Ishikawa (cell line): ENCODE data around the gene MARS2.
A peak's percentile ranks its signal among the peaks of the same experiment; 100 is the strongest.

Experiments
- CEBPB ChIP-seq: IDR thresholded peaks from 2 replicates; pipeline ENCODE4 v1.6.1; 2012
- CREB1 ChIP-seq: IDR thresholded peaks from 2 replicates; pipeline ENCODE4 v1.6.1; 2012; ENCODE audit warnings: low read depth
- EGR1 ChIP-seq: IDR thresholded peaks from 2 replicates; pipeline ENCODE4 v1.6.1; 2012
- EP300 ChIP-seq: IDR thresholded peaks from 2 replicates; pipeline ENCODE4 v1.6.1; 2012; ENCODE audit warnings: borderline replicate concordance
- FOXM1 ChIP-seq: IDR thresholded peaks from 2 replicates; pipeline ENCODE4 v1.6.1; 2012; ENCODE audit warnings: low read depth, borderline replicate concordance
- NFIC ChIP-seq: IDR thresholded peaks from 2 replicates; pipeline ENCODE4 v1.6.1; 2012
- RAD21 ChIP-seq: IDR thresholded peaks from 2 replicates; pipeline ENCODE4 v1.6.1; 2012; ENCODE audit warnings: low read depth
- TAF1 ChIP-seq: IDR thresholded peaks from 2 replicates; pipeline ENCODE4 v1.6.1; 2012; ENCODE audit warnings: low read depth, mild to moderate bottlenecking
- TCF12 ChIP-seq: IDR thresholded peaks from 2 replicates; pipeline ENCODE4 v1.6.1; 2012; ENCODE audit warnings: low read depth
- TEAD4 ChIP-seq: IDR thresholded peaks from 2 replicates; pipeline ENCODE4 v1.6.1; 2012
- YY1 ChIP-seq: IDR thresholded peaks from 2 replicates; pipeline ENCODE4 v1.6.1; 2012; ENCODE audit warnings: low read depth
- ZBTB7A ChIP-seq: IDR thresholded peaks from 2 replicates; pipeline ENCODE4 v1.6.1; 2012; ENCODE audit warnings: low read depth
- TF ChIP-seq, protein P1 (sequence below): IDR thresholded peaks from 2 replicates; pipeline ENCODE4 v1.6.1; 2012
- TF ChIP-seq, protein P2 (sequence below): IDR thresholded peaks from 2 replicates; pipeline ENCODE4 v1.6.1; 2012; ENCODE audit warnings: low read depth, mild to moderate bottlenecking
- TF ChIP-seq, protein P3 (sequence below): IDR thresholded peaks from 2 replicates; pipeline ENCODE4 v1.6.1; 2012

MARS2 gene

DNA sequence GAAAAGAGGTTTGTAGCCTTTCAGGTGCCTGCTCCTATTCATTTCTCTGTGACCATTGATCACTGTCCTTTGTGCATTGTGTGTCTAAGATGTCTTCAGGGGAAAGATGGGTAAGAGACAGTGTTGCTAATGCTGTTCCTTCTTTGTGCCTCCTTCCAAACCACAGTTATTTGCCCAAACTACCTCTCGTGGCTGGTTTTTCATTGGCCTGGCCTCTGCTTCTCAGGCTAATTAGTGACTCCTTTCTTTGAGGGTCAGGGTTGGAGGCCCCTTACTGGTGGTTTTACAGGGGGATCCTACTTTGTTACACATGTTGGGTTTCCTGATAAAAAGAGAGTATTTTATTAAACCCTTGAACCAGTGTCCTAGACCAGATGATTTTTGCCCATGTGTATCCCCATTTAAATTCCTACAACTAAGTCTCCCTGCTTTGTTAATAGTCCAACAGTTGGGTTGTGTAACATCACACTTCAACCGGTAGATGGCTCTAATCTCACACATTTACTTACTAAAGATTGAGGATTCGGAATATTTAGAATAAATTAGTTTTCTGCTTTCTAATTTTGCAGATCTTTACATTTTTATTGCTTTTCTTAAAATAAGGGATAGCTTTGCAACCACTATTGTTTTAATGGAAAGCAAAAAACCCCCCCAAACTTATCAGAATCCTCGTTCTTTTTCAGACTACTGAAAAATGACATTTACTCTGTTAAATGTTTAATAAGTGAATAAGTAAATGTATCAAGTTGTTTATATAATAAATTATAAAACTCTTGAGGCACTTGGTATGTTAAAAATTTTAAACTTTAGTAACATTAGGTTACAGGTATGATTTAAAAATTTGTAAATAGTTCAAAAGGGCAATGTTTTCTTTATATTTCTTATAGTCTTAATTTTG, 2.4 kb downstream of the MARS2 start:
- TF ChIP-seq, protein P1, sequence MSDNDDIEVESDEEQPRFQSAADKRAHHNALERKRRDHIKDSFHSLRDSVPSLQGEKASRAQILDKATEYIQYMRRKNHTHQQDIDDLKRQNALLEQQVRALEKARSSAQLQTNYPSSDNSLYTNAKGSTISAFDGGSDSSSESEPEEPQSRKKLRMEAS = no peak
- no peak for TF ChIP-seq EP300
- TF ChIP-seq CEBPB = peak; percentile 13; the same call in 1 of the 2 replicates
- peak; percentile 46 for TF ChIP-seq RAD21
- TF ChIP-seq CREB1 = no peak
- TF ChIP-seq NFIC = no peak
- TF ChIP-seq, protein P2, sequence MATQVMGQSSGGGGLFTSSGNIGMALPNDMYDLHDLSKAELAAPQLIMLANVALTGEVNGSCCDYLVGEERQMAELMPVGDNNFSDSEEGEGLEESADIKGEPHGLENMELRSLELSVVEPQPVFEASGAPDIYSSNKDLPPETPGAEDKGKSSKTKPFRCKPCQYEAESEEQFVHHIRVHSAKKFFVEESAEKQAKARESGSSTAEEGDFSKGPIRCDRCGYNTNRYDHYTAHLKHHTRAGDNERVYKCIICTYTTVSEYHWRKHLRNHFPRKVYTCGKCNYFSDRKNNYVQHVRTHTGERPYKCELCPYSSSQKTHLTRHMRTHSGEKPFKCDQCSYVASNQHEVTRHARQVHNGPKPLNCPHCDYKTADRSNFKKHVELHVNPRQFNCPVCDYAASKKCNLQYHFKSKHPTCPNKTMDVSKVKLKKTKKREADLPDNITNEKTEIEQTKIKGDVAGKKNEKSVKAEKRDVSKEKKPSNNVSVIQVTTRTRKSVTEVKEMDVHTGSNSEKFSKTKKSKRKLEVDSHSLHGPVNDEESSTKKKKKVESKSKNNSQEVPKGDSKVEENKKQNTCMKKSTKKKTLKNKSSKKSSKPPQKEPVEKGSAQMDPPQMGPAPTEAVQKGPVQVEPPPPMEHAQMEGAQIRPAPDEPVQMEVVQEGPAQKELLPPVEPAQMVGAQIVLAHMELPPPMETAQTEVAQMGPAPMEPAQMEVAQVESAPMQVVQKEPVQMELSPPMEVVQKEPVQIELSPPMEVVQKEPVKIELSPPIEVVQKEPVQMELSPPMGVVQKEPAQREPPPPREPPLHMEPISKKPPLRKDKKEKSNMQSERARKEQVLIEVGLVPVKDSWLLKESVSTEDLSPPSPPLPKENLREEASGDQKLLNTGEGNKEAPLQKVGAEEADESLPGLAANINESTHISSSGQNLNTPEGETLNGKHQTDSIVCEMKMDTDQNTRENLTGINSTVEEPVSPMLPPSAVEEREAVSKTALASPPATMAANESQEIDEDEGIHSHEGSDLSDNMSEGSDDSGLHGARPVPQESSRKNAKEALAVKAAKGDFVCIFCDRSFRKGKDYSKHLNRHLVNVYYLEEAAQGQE = no peak
- TF ChIP-seq, protein P3, sequence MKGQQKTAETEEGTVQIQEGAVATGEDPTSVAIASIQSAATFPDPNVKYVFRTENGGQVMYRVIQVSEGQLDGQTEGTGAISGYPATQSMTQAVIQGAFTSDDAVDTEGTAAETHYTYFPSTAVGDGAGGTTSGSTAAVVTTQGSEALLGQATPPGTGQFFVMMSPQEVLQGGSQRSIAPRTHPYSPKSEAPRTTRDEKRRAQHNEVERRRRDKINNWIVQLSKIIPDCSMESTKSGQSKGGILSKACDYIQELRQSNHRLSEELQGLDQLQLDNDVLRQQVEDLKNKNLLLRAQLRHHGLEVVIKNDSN = no peak

DNA sequence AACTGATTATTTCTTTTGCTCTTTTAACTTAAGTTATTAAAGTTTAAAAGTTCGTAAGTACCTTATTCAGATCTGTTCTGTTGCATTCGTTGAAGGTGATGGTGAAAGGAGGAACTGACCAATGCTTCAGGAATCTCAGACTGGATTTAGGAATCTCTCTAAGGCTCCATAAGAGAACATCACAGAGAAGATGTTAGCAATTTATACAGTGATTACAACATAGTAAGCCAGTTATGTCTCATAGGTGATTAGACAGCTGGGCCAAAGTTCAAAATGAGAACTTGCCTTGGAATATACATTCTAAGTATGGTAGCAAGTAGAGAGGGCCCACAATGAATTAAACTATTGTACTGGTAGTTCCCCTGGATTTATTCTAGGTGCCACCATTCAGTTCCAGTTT, 3.2 kb downstream of the MARS2 start:
- TF ChIP-seq, protein P1 = no peak
- TF ChIP-seq CREB1 (no peak), TEAD4 (no peak), EP300 (no peak), YY1 (no peak), TCF12 (no peak), RAD21 (no peak), TAF1 (no peak), EGR1 (no peak), FOXM1 (no peak), NFIC (no peak), ZBTB7A (no peak), CEBPB (no peak)
- TF ChIP-seq, protein P3 = no peak
- TF ChIP-seq, protein P2 = no peak

DNA sequence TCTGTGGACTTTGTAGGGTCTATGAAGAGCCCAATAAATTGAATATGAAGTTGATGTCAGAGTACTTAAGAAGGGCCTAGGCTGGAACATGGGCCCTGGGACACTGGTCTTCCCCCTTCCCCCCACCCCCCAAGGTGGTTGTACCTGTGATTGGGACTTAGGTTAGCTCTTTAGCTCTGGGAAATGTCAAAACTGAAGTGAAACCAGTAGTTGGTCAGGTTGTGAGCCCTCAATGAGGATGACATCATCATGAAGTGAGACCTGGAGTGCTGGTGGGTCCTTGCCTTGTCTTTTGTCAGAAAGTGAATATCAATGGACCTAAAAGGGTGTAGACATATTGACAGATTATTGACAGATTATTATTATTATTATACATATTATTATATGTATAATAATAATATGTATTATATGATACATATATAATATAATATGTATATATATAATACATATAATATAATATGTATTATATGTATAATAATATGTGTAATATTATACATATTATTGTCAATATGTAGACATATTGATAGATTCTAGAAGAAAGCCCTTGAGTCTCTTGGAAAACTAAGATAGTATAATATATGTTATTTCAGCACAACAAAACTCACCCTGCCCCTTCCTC, 5.4 kb downstream of the MARS2 start:
- TF ChIP-seq, protein P2 = no peak
- TF ChIP-seq NFIC = no peak
- no peak for TF ChIP-seq TEAD4
- TF ChIP-seq FOXM1 = no peak
- no peak for TF ChIP-seq TAF1
- TF ChIP-seq, protein P3 = no peak
- TF ChIP-seq CEBPB = no peak
- no peak for TF ChIP-seq CREB1
- TF ChIP-seq ZBTB7A = no peak
- TF ChIP-seq YY1 = no peak
